ENCODE measurements around the gene VAMP4. TPM values are rescaled to one million over a fixed set of nuclear protein-coding genes. Genes with fewer than 3 reads are reported as not detected.

VAMP4 gene
- total and polyA plus RNA-seq, 5 donors from 2014 or later = 16.1 to 25.3 (median 22.8) TPM

GRCh38 chr1:171762143-171762563, 20.3 kb upstream of the VAMP4 start:
- Mint-ChIP-seq H3K36me3 (no peaks in the 10 kb centered on the region), H3K27ac (no peak overlapping the region), H3K27me3 (peaks cover 42% of the 10 kb centered on the region), H3K4me3 (no peak overlapping the region), H3K4me1 (no peaks in the 10 kb centered on the region), H3K9me3 (peaks cover 0 to 1% (median 0%) of the 10 kb centered on the region in 7 donors)
- ATAC-seq (ENCODE audit: low read depth in 2 of 2) (no peak), DNase-seq (no peak)
- H3K27me3 ChIP-seq (ENCODE audit: control insufficient read depth, insufficient read depth, low read length) = peaks cover 15% of the 10 kb centered on the region
- no peaks in the 10 kb centered on the region for H3K9me3 ChIP-seq (ENCODE audit: control insufficient read depth in 2 of 2, low read length in 2 of 2)
- H3K4me1 ChIP-seq (ENCODE audit: control insufficient read depth, insufficient read depth, low read length, poor library complexity, severe bottlenecking) = no peaks in the 10 kb centered on the region
- no peaks in the 10 kb centered on the region for H3K36me3 ChIP-seq (ENCODE audit: control insufficient read depth, insufficient read depth, low read length)
- no peak overlapping the region for H3K4me3 ChIP-seq (ENCODE audit: low read depth, low read length)
- no peak overlapping the region for H3K27ac ChIP-seq (ENCODE audit: insufficient read depth, low read length, poor library complexity, severe bottlenecking)

- DNase-seq = no peak
- Histone ChIP-seq H3K4me1 (ENCODE audit: control insufficient read depth, insufficient read depth, low read length, poor library complexity, severe bottlenecking) (no peaks in the 10 kb centered on the region), H3K36me3 (ENCODE audit: control insufficient read depth, insufficient read depth, low read length) (no peaks in the 10 kb centered on the region), H3K27me3 (ENCODE audit: control insufficient read depth, insufficient read depth, low read length) (peaks cover 12% of the 10 kb centered on the region), H3K4me3 (ENCODE audit: low read depth, low read length) (no peak overlapping the region), H3K27ac (ENCODE audit: insufficient read depth, low read length, poor library complexity, severe bottlenecking) (no peak overlapping the region), H3K9me3 (ENCODE audit: control insufficient read depth in 2 of 2, low read length in 2 of 2) (no peaks in the 10 kb centered on the region)
- H3K36me3 Mint-ChIP-seq = no peaks in the 10 kb centered on the region
- no peaks in the 10 kb centered on the region for H3K9me3 Mint-ChIP-seq
- H3K27ac Mint-ChIP-seq = no peak overlapping the region
- no peak overlapping the region for H3K4me3 Mint-ChIP-seq
- ATAC-seq (ENCODE audit: low read depth in 2 of 2) = no peak
- H3K4me1 Mint-ChIP-seq = no peaks in the 10 kb centered on the region
- peaks cover 38% of the 10 kb centered on the region for H3K27me3 Mint-ChIP-seq
Observed at GRCh38 chr1:171758011-171758410, 16.1 kb upstream of the VAMP4 start.

GRCh38 chr1:171756856-171757255, 15.0 kb upstream of the VAMP4 start:
- Histone ChIP-seq H3K4me3 (ENCODE audit: low read depth, low read length) (no peak overlapping the region), H3K27ac (ENCODE audit: insufficient read depth, low read length, poor library complexity, severe bottlenecking) (no peak overlapping the region), H3K36me3 (ENCODE audit: control insufficient read depth, insufficient read depth, low read length) (no peaks in the 10 kb centered on the region), H3K9me3 (ENCODE audit: control insufficient read depth in 2 of 2, low read length in 2 of 2) (no peaks in the 10 kb centered on the region), H3K27me3 (ENCODE audit: control insufficient read depth, insufficient read depth, low read length) (peaks cover 7% of the 10 kb centered on the region), H3K4me1 (ENCODE audit: control insufficient read depth, insufficient read depth, low read length, poor library complexity, severe bottlenecking) (no peaks in the 10 kb centered on the region)
- Mint-ChIP-seq H3K36me3 (no peaks in the 10 kb centered on the region), H3K4me1 (no peaks in the 10 kb centered on the region), H3K4me3 (no peak overlapping the region), H3K27ac (no peak overlapping the region), H3K9me3 (no peaks in the 10 kb centered on the region), H3K27me3 (peaks cover 32% of the 10 kb centered on the region)
- ATAC-seq (ENCODE audit: low read depth in 2 of 2) (no peak), DNase-seq (no peak)

- DNase-seq (no peak), ATAC-seq (ENCODE audit: low read depth in 2 of 2) (no peak)
- Histone ChIP-seq H3K36me3 (ENCODE audit: control insufficient read depth, insufficient read depth, low read length) (no peaks in the 10 kb centered on the region), H3K4me3 (ENCODE audit: low read depth, low read length) (no peak overlapping the region), H3K27ac (ENCODE audit: insufficient read depth, low read length, poor library complexity, severe bottlenecking) (no peak overlapping the region), H3K9me3 (ENCODE audit: control insufficient read depth in 2 of 2, low read length in 2 of 2) (no peaks in the 10 kb centered on the region), H3K27me3 (ENCODE audit: control insufficient read depth, insufficient read depth, low read length) (peaks cover 7% of the 10 kb centered on the region), H3K4me1 (ENCODE audit: control insufficient read depth, insufficient read depth, low read length, poor library complexity, severe bottlenecking) (no peaks in the 10 kb centered on the region)
- H3K4me3 Mint-ChIP-seq = no peak overlapping the region
- H3K27ac Mint-ChIP-seq = no peak overlapping the region
- no peaks in the 10 kb centered on the region for H3K4me1 Mint-ChIP-seq
- H3K9me3 Mint-ChIP-seq = no peaks in the 10 kb centered on the region
- no peaks in the 10 kb centered on the region for H3K36me3 Mint-ChIP-seq
- peaks cover 32% of the 10 kb centered on the region for H3K27me3 Mint-ChIP-seq
Observed at GRCh38 chr1:171754971-171755370, 13.1 kb upstream of the VAMP4 start.

GRCh38 chr1:171754353-171754705, 12.5 kb upstream of the VAMP4 start:
- Mint-ChIP-seq H3K27ac (no peak overlapping the region), H3K4me1 (no peaks in the 10 kb centered on the region), H3K9me3 (no peaks in the 10 kb centered on the region), H3K36me3 (no peaks in the 10 kb centered on the region), H3K4me3 (no peak overlapping the region), H3K27me3 (peaks cover 30% of the 10 kb centered on the region)
- Histone ChIP-seq H3K4me1 (ENCODE audit: control insufficient read depth, insufficient read depth, low read length, poor library complexity, severe bottlenecking) (no peaks in the 10 kb centered on the region), H3K36me3 (ENCODE audit: control insufficient read depth, insufficient read depth, low read length) (no peaks in the 10 kb centered on the region), H3K4me3 (ENCODE audit: low read depth, low read length) (no peak overlapping the region), H3K9me3 (ENCODE audit: control insufficient read depth in 2 of 2, low read length in 2 of 2) (no peaks in the 10 kb centered on the region), H3K27me3 (ENCODE audit: control insufficient read depth, insufficient read depth, low read length) (peaks cover 7% of the 10 kb centered on the region), H3K27ac (ENCODE audit: insufficient read depth, low read length, poor library complexity, severe bottlenecking) (no peak overlapping the region)
- ATAC-seq (ENCODE audit: low read depth in 2 of 2) (no peak), DNase-seq (no peak)

GRCh38 chr1:171753685-171754352, 12.0 kb upstream of the VAMP4 start:
- ATAC-seq (ENCODE audit: low read depth in 2 of 2) (no peak), DNase-seq (no peak)
- Mint-ChIP-seq H3K27ac (no peak overlapping the region), H3K27me3 (peaks cover 25% of the 10 kb centered on the region), H3K4me1 (no peaks in the 10 kb centered on the region), H3K4me3 (no peak overlapping the region), H3K9me3 (no peaks in the 10 kb centered on the region), H3K36me3 (no peaks in the 10 kb centered on the region)
- no peaks in the 10 kb centered on the region for H3K9me3 ChIP-seq (ENCODE audit: control insufficient read depth in 2 of 2, low read length in 2 of 2)
- H3K4me1 ChIP-seq (ENCODE audit: control insufficient read depth, insufficient read depth, low read length, poor library complexity, severe bottlenecking) = no peaks in the 10 kb centered on the region
- H3K36me3 ChIP-seq (ENCODE audit: control insufficient read depth, insufficient read depth, low read length) = no peaks in the 10 kb centered on the region
- no peak overlapping the region for H3K4me3 ChIP-seq (ENCODE audit: low read depth, low read length)
- peaks cover 7% of the 10 kb centered on the region for H3K27me3 ChIP-seq (ENCODE audit: control insufficient read depth, insufficient read depth, low read length)
- H3K27ac ChIP-seq (ENCODE audit: insufficient read depth, low read length, poor library complexity, severe bottlenecking) = no peak overlapping the region

GRCh38 chr1:171753182-171753581, 11.3 kb upstream of the VAMP4 start:
- no peaks in the 10 kb centered on the region for H3K36me3 Mint-ChIP-seq
- H3K9me3 ChIP-seq (ENCODE audit: control insufficient read depth in 2 of 2, low read length in 2 of 2) = no peaks in the 10 kb centered on the region
- H3K27me3 Mint-ChIP-seq = peaks cover 22% of the 10 kb centered on the region
- H3K27ac ChIP-seq (ENCODE audit: insufficient read depth, low read length, poor library complexity, severe bottlenecking) = no peak overlapping the region
- peaks cover 6% of the 10 kb centered on the region for H3K27me3 ChIP-seq (ENCODE audit: control insufficient read depth, insufficient read depth, low read length)
- DNase-seq = no peak
- no peaks in the 10 kb centered on the region for H3K4me1 ChIP-seq (ENCODE audit: control insufficient read depth, insufficient read depth, low read length, poor library complexity, severe bottlenecking)
- no peak for ATAC-seq (ENCODE audit: low read depth in 2 of 2)
- H3K4me1 Mint-ChIP-seq = no peaks in the 10 kb centered on the region
- no peaks in the 10 kb centered on the region for H3K9me3 Mint-ChIP-seq
- H3K4me3 Mint-ChIP-seq = no peak overlapping the region
- no peaks in the 10 kb centered on the region for H3K36me3 ChIP-seq (ENCODE audit: control insufficient read depth, insufficient read depth, low read length)
- no peak overlapping the region for H3K27ac Mint-ChIP-seq
- H3K4me3 ChIP-seq (ENCODE audit: low read depth, low read length) = no peak overlapping the region

GRCh38 chr1:171751221-171751620, 9.4 kb upstream of the VAMP4 start:
- Mint-ChIP-seq H3K4me3 (no peak overlapping the region), H3K9me3 (no peaks in the 10 kb centered on the region), H3K4me1 (no peaks in the 10 kb centered on the region), H3K36me3 (no peaks in the 10 kb centered on the region), H3K27me3 (peaks cover 7% of the 10 kb centered on the region), H3K27ac (peak overlapping the region in 1 of 3 donors; percentile 54)
- DNase-seq = peak in 1 of 3 donors; percentile 54
- no peak for ATAC-seq (ENCODE audit: low read depth in 2 of 2)
- H3K4me1 ChIP-seq (ENCODE audit: control insufficient read depth, insufficient read depth, low read length, poor library complexity, severe bottlenecking) = no peaks in the 10 kb centered on the region
- no peak overlapping the region for H3K27ac ChIP-seq (ENCODE audit: insufficient read depth, low read length, poor library complexity, severe bottlenecking)
- no peaks in the 10 kb centered on the region for H3K36me3 ChIP-seq (ENCODE audit: control insufficient read depth, insufficient read depth, low read length)
- H3K27me3 ChIP-seq (ENCODE audit: control insufficient read depth, insufficient read depth, low read length) = no peaks in the 10 kb centered on the region
- H3K9me3 ChIP-seq (ENCODE audit: control insufficient read depth in 2 of 2, low read length in 2 of 2) = no peaks in the 10 kb centered on the region
- H3K4me3 ChIP-seq (ENCODE audit: low read depth, low read length) = no peak overlapping the region
